ENCODE measurements around the gene HDAC6. TPM values are rescaled to one million over a fixed set of nuclear protein-coding genes. Genes with fewer than 3 reads are reported as not detected.

HDAC6 gene
- total RNA-seq, 2 experiments from 2014 or later, result 62.0 to 108 TPM

GRCh38 chrX:48791063-48791820 lies 10.6 kb upstream of the HDAC6 start:
- H4K20me1 ChIP-seq (ENCODE audit: insufficient read depth, low read length), result no peaks in the 10 kb centered on the region
- no peak for TF ChIP-seq EZH2phosphoT487 (IDR thresholded peaks at IDR 0.05; ENCODE audit: borderline replicate concordance, low read depth, low read length)
- H2AFZ ChIP-seq (ENCODE audit: low read length), result no peak overlapping the region
- ChIA-PET POLR2A (no interaction called here), CTCF (ENCODE audit: unreplicated experiment) (interaction anchor here (1.0 kb wide), 1 partner anchor 10 kb away, joined by 3 read pairs; the partner anchor contains the start of gene HDAC6)
- no peak for DNase-seq (ENCODE audit: low spot score)
- intact Hi-C loops (cut with micrococcal nuclease; ENCODE audit: unreplicated experiment), result no loop called here
- no TSS peak for BruUV-seq (replicated peaks)
- no peak overlapping the region for H3K27ac ChIP-seq (ENCODE audit: low read depth, low read length, poor library complexity, severe bottlenecking)
- H3K4me2 ChIP-seq (ENCODE audit: low read length), result no peak overlapping the region
- no peak overlapping the region for H3K4me3 ChIP-seq (ENCODE audit: low read depth, low read length, poor library complexity, severe bottlenecking)
- no peaks in the 10 kb centered on the region for H3K79me2 ChIP-seq (ENCODE audit: insufficient read depth, low read depth, low read length)
- H3K4me1 ChIP-seq (ENCODE audit: insufficient read depth, low read length, poor library complexity, severe bottlenecking), result no peaks in the 10 kb centered on the region
- no peaks in the 10 kb centered on the region for H3K36me3 ChIP-seq (ENCODE audit: insufficient read depth, low read length)
- H3K9me3 ChIP-seq (ENCODE audit: low read length), result no peaks in the 10 kb centered on the region
- no peaks in the 10 kb centered on the region for H3K9me2 ChIP-seq (ENCODE audit: insufficient read depth, low read length)

- intact Hi-C loops (cut with micrococcal nuclease; ENCODE audit: unreplicated experiment), result no loop called here
- no TSS peak for BruUV-seq (replicated peaks)
- Histone ChIP-seq H3K9me3 (ENCODE audit: low read length) (no peaks in the 10 kb centered on the region), H3K4me2 (ENCODE audit: low read length) (no peak overlapping the region), H2AFZ (ENCODE audit: low read length) (no peak overlapping the region), H3K79me2 (ENCODE audit: insufficient read depth, low read depth, low read length) (no peaks in the 10 kb centered on the region), H3K36me3 (ENCODE audit: insufficient read depth, low read length) (no peaks in the 10 kb centered on the region), H3K9me2 (ENCODE audit: insufficient read depth, low read length) (no peaks in the 10 kb centered on the region), H3K27ac (ENCODE audit: low read depth, low read length, poor library complexity, severe bottlenecking) (no peak overlapping the region), H4K20me1 (ENCODE audit: insufficient read depth, low read length) (no peaks in the 10 kb centered on the region), H3K4me3 (ENCODE audit: low read depth, low read length, poor library complexity, severe bottlenecking) (no peak overlapping the region), H3K4me1 (ENCODE audit: insufficient read depth, low read length, poor library complexity, severe bottlenecking) (no peaks in the 10 kb centered on the region)
- ChIA-PET POLR2A (no interaction called here), CTCF (ENCODE audit: unreplicated experiment) (interaction anchor here (1.0 kb wide), 1 partner anchor 9 kb away, joined by 3 read pairs; the partner anchor contains the start of gene HDAC6)
- no peak for DNase-seq (ENCODE audit: low spot score)
- TF ChIP-seq EZH2phosphoT487 (IDR thresholded peaks at IDR 0.05; ENCODE audit: borderline replicate concordance, low read depth, low read length), result no peak
- no peak for TF ChIP-seq CTCF (conservative IDR thresholded peaks at IDR 0.05; ENCODE audit: low read length)
Measured at GRCh38 chrX:48792219-48792618, 9.6 kb upstream of the HDAC6 start.

GRCh38 chrX:48793935-48794334 lies 7.9 kb upstream of the HDAC6 start:
- no TSS peak for BruUV-seq (replicated peaks)
- H2AFZ ChIP-seq (ENCODE audit: low read length), result no peak overlapping the region
- no peaks in the 10 kb centered on the region for H3K9me3 ChIP-seq (ENCODE audit: low read length)
- TF ChIP-seq EZH2phosphoT487 (IDR thresholded peaks at IDR 0.05; ENCODE audit: borderline replicate concordance, low read depth, low read length) (no peak), CTCF (conservative IDR thresholded peaks at IDR 0.05; ENCODE audit: low read length) (no peak)
- intact Hi-C loops (cut with micrococcal nuclease; ENCODE audit: unreplicated experiment), result no loop called here
- no peaks in the 10 kb centered on the region for H3K4me1 ChIP-seq (ENCODE audit: insufficient read depth, low read length, poor library complexity, severe bottlenecking)
- no peak overlapping the region for H3K27ac ChIP-seq (ENCODE audit: low read depth, low read length, poor library complexity, severe bottlenecking)
- ChIA-PET CTCF (ENCODE audit: unreplicated experiment) (no interaction called here), POLR2A (no interaction called here)
- DNase-seq (ENCODE audit: low spot score), result no peak
- no peaks in the 10 kb centered on the region for H4K20me1 ChIP-seq (ENCODE audit: insufficient read depth, low read length)
- H3K36me3 ChIP-seq (ENCODE audit: insufficient read depth, low read length), result no peaks in the 10 kb centered on the region
- H3K4me3 ChIP-seq (ENCODE audit: low read depth, low read length, poor library complexity, severe bottlenecking), result no peak overlapping the region
- no peaks in the 10 kb centered on the region for H3K79me2 ChIP-seq (ENCODE audit: insufficient read depth, low read depth, low read length)
- H3K4me2 ChIP-seq (ENCODE audit: low read length), result no peak overlapping the region
- no peaks in the 10 kb centered on the region for H3K9me2 ChIP-seq (ENCODE audit: insufficient read depth, low read length)

Data from OCI-LY7 (cell line).